Liver (tissue), 2 donors: ENCODE data around the gene SUCLG2.
A peak's percentile ranks its signal among the peaks of the same experiment; 100 is the strongest.

ENCODE experiments used
- ATF3 ChIP-seq: IDR thresholded peaks from 2 replicates; pipeline ENCODE4 v1.6.1; 2016; ENCODE audit warnings: antibody characterized with exemption
- GABPA ChIP-seq, 2 donors: IDR thresholded peaks in 1 of 2; conservative IDR thresholded peaks in 1 of 2; 2 replicates each; pipeline ENCODE4 v1.6.1; 2016; ENCODE audit warnings: antibody characterized with exemption in 2 of 2, mild to moderate bottlenecking in 1 of 2, moderate library complexity in 1 of 2
- RAD21 ChIP-seq, 2 donors: IDR thresholded peaks; 2 replicates each; pipeline ENCODE4 v1.6.1; 2016; ENCODE audit warnings: antibody characterized with exemption in 2 of 2, mild to moderate bottlenecking in 2 of 2
- donor health status: healthy.

GRCh38 chr3:67654099-67654843 is at the start of gene SUCLG2:
- peak in 1 of 2 donors; percentile 36 for TF ChIP-seq GABPA (IDR thresholded peaks at IDR 0.05 in 1 of 2, conservative IDR thresholded peaks at IDR 0.05 in 1 of 2)
- TF ChIP-seq RAD21 (IDR thresholded peaks at IDR 0.05): peak; percentile 15 to 60
- TF ChIP-seq ATF3: no peak
